IMR-90 (cell line): ENCODE data around the gene NCKAP5. TPM values are rescaled to one million over a fixed set of nuclear protein-coding genes. Genes with fewer than 3 reads are reported as not detected.

ENCODE experiments used
- ATAC-seq: fragments of 200-7000 bp; cut with Tn5 transposase; 2 replicates; pipeline ENCODE4 v1.9.1; 2020; ENCODE audit warnings: low read depth, mild to moderate bottlenecking, moderate library complexity
- BruUV-seq: library from RNA; stranded (reverse); fragments of 400-500 nt; replicated peaks from 2 replicates; lab custom pipeline; 2021; lab: Mats Ljungman, UMichigan
- CTCF ChIA-PET: fragments of 300-600 bp; formaldehyde crosslinking; extraction: SDS; loops from one replicate; lab custom pipeline; 2021; ENCODE audit warnings: antibody characterized with exemption; lab: Yijun Ruan, JAX
- POLR2A ChIA-PET: fragments of 300-600 bp; sonication (Branson Sonifier 250); formaldehyde crosslinking; loops from one replicate; lab custom pipeline; 2022; ENCODE audit warnings: antibody characterized with exemption; ENCODE audit not compliant: unreplicated experiment; lab: Charles Lee
- DNase-seq: peaks from one replicate; pipeline ENCODE4 v3.0.0; 2013
- H2AFZ ChIP-seq: replicated peaks from 2 replicates; pipeline ENCODE3; 2013; ENCODE audit warnings: low read length, mild to moderate bottlenecking; ENCODE audit not compliant: poor library complexity
- H2AK5ac ChIP-seq: 2 replicates; pipeline ENCODE4 v1.6.1; 2013; ENCODE audit warnings: low read depth, low read length, inconsistent platforms
- H2AK9ac ChIP-seq: replicated peaks from 2 replicates; pipeline ENCODE3; 2013; ENCODE audit warnings: mild to moderate bottlenecking, low read depth, low read length, moderate library complexity; ENCODE audit not compliant: poor library complexity
- H2BK120ac ChIP-seq: 2 replicates; pipeline ENCODE4 v1.6.1; 2013; ENCODE audit warnings: low read depth, low read length, inconsistent platforms
- H2BK15ac ChIP-seq: 3 replicates; pipeline ENCODE4 v1.6.1; 2013; ENCODE audit warnings: low read depth, low read length, inconsistent platforms
- H2BK20ac ChIP-seq: 2 replicates; pipeline ENCODE4 v1.6.1; 2013; ENCODE audit warnings: low read depth, mild to moderate bottlenecking, inconsistent platforms, low read length, moderate library complexity
- H2BK5ac ChIP-seq: 2 replicates; pipeline ENCODE4 v1.6.1; 2013; ENCODE audit warnings: mild to moderate bottlenecking, low read depth, low read length, inconsistent platforms; ENCODE audit not compliant: poor library complexity, severe bottlenecking
- H3K14ac ChIP-seq: replicated peaks from 2 replicates; pipeline ENCODE4 v1.6.1; 2013; ENCODE audit warnings: low read depth, low read length, inconsistent platforms
- H3K18ac ChIP-seq: 2 replicates; pipeline ENCODE4 v1.6.1; 2013; ENCODE audit warnings: low read depth, low read length, control low read depth
- H3K23ac ChIP-seq: 2 replicates; pipeline ENCODE4 v1.6.1; 2013; ENCODE audit warnings: low read depth, low read length, inconsistent platforms
- H3K27ac ChIP-seq: 2 replicates; pipeline ENCODE4 v1.5.1; 2013; ENCODE audit warnings: mild to moderate bottlenecking, control low read depth, low read length; ENCODE audit not compliant: insufficient read depth
- H3K27me3 ChIP-seq: 2 replicates; pipeline ENCODE4 v1.6.1; 2013; ENCODE audit warnings: low read length; ENCODE audit not compliant: control insufficient read depth, insufficient read depth
- H3K36me3 ChIP-seq: 2 replicates; pipeline ENCODE4 v1.6.1; 2013; ENCODE audit warnings: low read length, mixed read lengths; ENCODE audit not compliant: control insufficient read depth, insufficient read depth
- H3K4ac ChIP-seq: 2 replicates; pipeline ENCODE4 v1.6.1; 2013; ENCODE audit warnings: low read depth, low read length, inconsistent platforms
- H3K4me1 ChIP-seq: 2 replicates; pipeline ENCODE4 v1.6.1; 2013; ENCODE audit warnings: low read length, mixed read lengths; ENCODE audit not compliant: control insufficient read depth, insufficient read depth
- H3K4me2 ChIP-seq: 2 replicates; pipeline ENCODE4 v1.6.1; 2013; ENCODE audit warnings: low read depth, mild to moderate bottlenecking, control low read depth, low read length, moderate library complexity
- H3K4me3 ChIP-seq: 2 replicates; pipeline ENCODE4 v1.5.1; 2013; ENCODE audit warnings: low read depth, mild to moderate bottlenecking, control low read depth, low read length, moderate library complexity; ENCODE audit not compliant: insufficient read depth
- H3K56ac ChIP-seq: 2 replicates; pipeline ENCODE4 v1.6.1; 2013; ENCODE audit warnings: low read length, inconsistent platforms; ENCODE audit not compliant: insufficient read depth; ENCODE audit errors: extremely low read depth
- H3K79me1 ChIP-seq, 2 experiments: 2 replicates each; pipeline ENCODE4 v1.6.1; 2013; ENCODE audit warnings: low read length in 2 of 2, inconsistent platforms in 1 of 2, low read depth in 1 of 2
- H3K9ac ChIP-seq: 2 replicates; pipeline ENCODE4 v1.6.1; 2013; ENCODE audit warnings: low read depth, low read length, control low read depth
- H3K9me1 ChIP-seq: 2 replicates; pipeline ENCODE4 v1.6.1; 2013; ENCODE audit warnings: low read length, inconsistent platforms; ENCODE audit not compliant: insufficient read depth
- H3K9me3 ChIP-seq: 2 replicates; pipeline ENCODE4 v1.6.1; 2013; ENCODE audit warnings: low read length; ENCODE audit not compliant: control insufficient read depth, insufficient read depth
- H4K20me1 ChIP-seq: 2 replicates; pipeline ENCODE4 v1.6.1; 2013; ENCODE audit warnings: low read length, inconsistent platforms; ENCODE audit not compliant: insufficient read depth
- H4K5ac ChIP-seq: 2 replicates; pipeline ENCODE4 v1.6.1; 2013; ENCODE audit warnings: mild to moderate bottlenecking, low read depth, low read length, control low read depth
- H4K8ac ChIP-seq, 2 experiments: 2 replicates each; pipeline ENCODE4 v1.6.1; 2013; ENCODE audit warnings: low read depth in 2 of 2, low read length in 2 of 2, control low read depth in 1 of 2, inconsistent platforms in 1 of 2
- H4K91ac ChIP-seq: 2 replicates; pipeline ENCODE4 v1.6.1; 2013; ENCODE audit warnings: low read depth, low read length, inconsistent platforms; ENCODE audit not compliant: insufficient read depth
- MAZ ChIP-seq: IDR thresholded peaks from 2 replicates; pipeline ENCODE4 v1.6.1; 2012; ENCODE audit warnings: low read depth, mild to moderate bottlenecking, low read length, improper control_type of control experiment, moderate library complexity, borderline replicate concordance
- NFE2L2 ChIP-seq: fragments of 150-350 bp; IDR thresholded peaks from 2 replicates; pipeline ENCODE4 v1.6.1; 2016; ENCODE audit warnings: low read depth, mild to moderate bottlenecking, low read length
- SMC3 ChIP-seq: fragments of 150-350 bp; IDR thresholded peaks from 2 replicates; pipeline ENCODE4 v1.6.1; 2016; ENCODE audit warnings: low read depth, mild to moderate bottlenecking, antibody characterized with exemption, low read length, moderate library complexity
- WGBS, 2 experiments: methylation state at CpG; one replicate each; pipeline versions ENCODE4 v1.1.5 to v1.1.7; 2013; ENCODE audit warnings: missing lambda C conversion rate in 2 of 2; ENCODE audit not compliant: insufficient read length in 1 of 2; ENCODE audit errors: extremely low coverage in 2 of 2; 5-methylcytosine and 5-hydroxymethylcytosine counted together
- dilution Hi-C: fragments of 300-500 bp; cut with HindIII; formaldehyde crosslinking; loops from one replicate; pipeline ENCODE4 v1.14.3; 2018; ENCODE audit warnings: low sequenced_read_pairs; ENCODE audit not compliant: unreplicated experiment
- in situ Hi-C: fragments of 300-500 bp; cut with MboI; formaldehyde crosslinking; loops from 3 replicates; pipeline ENCODE4 v1.14.3; 2019; ENCODE audit warnings: low sequenced_read_pairs, inconsistent platforms, mixed read lengths
- intact Hi-C: fragments of 100-400 bp; cut with micrococcal nuclease; formaldehyde crosslinking; loops from 2 replicates; pipeline ENCODE4 v1.10.0; 2022
- polyA plus RNA-seq, 3 experiments: library from polyadenylated mRNA; depleted of rRNA; stranded (reverse); fragments of >200 nt; gene quantifications; 2 replicates each; pipeline ENCODE4 v1.2.3, GENCODE V29; 2012; ENCODE audit warnings: low replicate concordance in 1 of 3
- total RNA-seq: library from RNA; depleted of rRNA; stranded (reverse); fragments of >200 nt; gene quantifications from 2 replicates; pipeline ENCODE4 v1.2.3, GENCODE V29; 2012

The NCKAP5 gene
- total and polyA plus RNA-seq, 2 of the 4 experiments (the other 2 are of a cell fraction) = 2.7 to 3.9 TPM

DNA sequence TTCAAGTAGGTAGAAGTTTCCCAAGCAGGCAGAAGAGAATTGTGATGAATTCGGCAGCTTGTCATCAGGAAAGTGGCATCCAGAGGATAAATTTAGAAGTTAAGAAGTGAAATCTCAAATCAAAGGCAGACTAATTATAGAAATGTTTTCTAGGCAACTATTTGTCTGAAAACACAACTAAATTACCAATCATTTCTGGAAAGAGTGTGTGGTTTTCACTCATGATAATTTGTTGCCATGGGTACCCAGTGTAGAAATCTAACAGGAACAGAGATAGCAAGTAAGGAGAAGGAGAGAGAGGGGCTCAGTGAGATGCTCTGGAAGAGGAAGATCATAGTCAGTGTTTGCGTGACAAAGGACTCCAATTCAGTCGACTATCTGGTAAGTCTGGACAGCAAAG is 208.1 kb downstream of the NCKAP5 start:
- H2BK15ac ChIP-seq = no peak overlapping the region
- H3K9me1 ChIP-seq = peaks cover 6% of the 10 kb centered on the region; the same call in 1 of the 2 replicates
- peak overlapping the region; percentile 28; the same call in 1 of the 2 replicates for H3K4ac ChIP-seq
- H3K27me3 ChIP-seq = no peaks in the 10 kb centered on the region
- no peak overlapping the region for H2AK9ac ChIP-seq
- in situ Hi-C loops = no loop called here
- no peak overlapping the region for H3K56ac ChIP-seq
- CTCF ChIA-PET = no interaction called here
- H2BK120ac ChIP-seq = 0 out of 2 replicates have a peak overlapping the region, but pooled peaks have one; percentile 1
- H3K27ac ChIP-seq = no peak overlapping the region
- H3K14ac ChIP-seq = no peak overlapping the region
- BruUV-seq = no TSS peak
- H4K91ac ChIP-seq = peak overlapping the region; percentile 8; the same call in 1 of the 2 replicates
- POLR2A ChIA-PET = no interaction called here
- H2AK5ac ChIP-seq = no peak overlapping the region
- no peak for ATAC-seq
- DNase-seq = no peak
- 0 out of 4 replicates have a peak overlapping the region, but pooled peaks of 1 of the 2 experiments have one; percentile 9 for H4K8ac ChIP-seq
- no peak overlapping the region for H3K9ac ChIP-seq
- no peak overlapping the region for H3K4me3 ChIP-seq
- H3K18ac ChIP-seq = peak overlapping the region; percentile 23; the same call in 1 of the 2 replicates
- peaks cover 0 to 8% of the 10 kb centered on the region in 2 experiments; a peak in 1 of 4 replicates for H3K79me1 ChIP-seq
- no peak overlapping the region for H2AFZ ChIP-seq
- H3K4me1 ChIP-seq = peaks cover 9% of the 10 kb centered on the region; the same call in 1 of the 2 replicates
- H3K23ac ChIP-seq = no peak overlapping the region
- intact Hi-C loops = no loop called here
- no CpG with 5 or more reads among the region's 3 CpGs for WGBS, 2 experiments
- H3K9me3 ChIP-seq = no peaks in the 10 kb centered on the region
- no peak overlapping the region for H3K4me2 ChIP-seq
- H2BK20ac ChIP-seq = peak overlapping the region; percentile 7
- H3K36me3 ChIP-seq = no peaks in the 10 kb centered on the region
- dilution Hi-C loops = no loop called here
- H2BK5ac ChIP-seq = no peak overlapping the region
- H4K20me1 ChIP-seq = no peaks in the 10 kb centered on the region
- no peak overlapping the region for H4K5ac ChIP-seq
- TF ChIP-seq NFE2L2 = no peak
- no peak for TF ChIP-seq SMC3
- no peak for TF ChIP-seq MAZ
